IMR-90 (cell line): Measurements from ENCODE around the gene RECK. TPM values are rescaled to one million over a fixed set of nuclear protein-coding genes. Genes with fewer than 3 reads are reported as not detected.

Experiments used
- ATAC-seq: fragments of 200-7000 bp; cut with Tn5 transposase; 2 replicates; pipeline ENCODE4 v1.9.1; 2020; ENCODE audit warnings: low read depth, mild to moderate bottlenecking, moderate library complexity
- BruUV-seq: library from RNA; stranded (reverse); fragments of 400-500 nt; replicated peaks from 2 replicates; lab custom pipeline; 2021; lab: Mats Ljungman, UMichigan
- CTCF ChIA-PET: fragments of 300-600 bp; formaldehyde crosslinking; extraction: SDS; loops from one replicate; lab custom pipeline; 2021; ENCODE audit warnings: antibody characterized with exemption; lab: Yijun Ruan, JAX
- POLR2A ChIA-PET: fragments of 300-600 bp; sonication (Branson Sonifier 250); formaldehyde crosslinking; loops from one replicate; lab custom pipeline; 2022; ENCODE audit warnings: antibody characterized with exemption; ENCODE audit not compliant: unreplicated experiment; lab: Charles Lee
- DNase-seq: peaks from one replicate; pipeline ENCODE4 v3.0.0; 2013
- H2AFZ ChIP-seq: replicated peaks from 2 replicates; pipeline ENCODE3; 2013; ENCODE audit warnings: low read length, mild to moderate bottlenecking; ENCODE audit not compliant: poor library complexity
- H2AK5ac ChIP-seq: 2 replicates; pipeline ENCODE4 v1.6.1; 2013; ENCODE audit warnings: low read depth, low read length, inconsistent platforms
- H2AK9ac ChIP-seq: replicated peaks from 2 replicates; pipeline ENCODE3; 2013; ENCODE audit warnings: mild to moderate bottlenecking, low read depth, low read length, moderate library complexity; ENCODE audit not compliant: poor library complexity
- H2BK120ac ChIP-seq: 2 replicates; pipeline ENCODE4 v1.6.1; 2013; ENCODE audit warnings: low read depth, low read length, inconsistent platforms
- H2BK15ac ChIP-seq: 3 replicates; pipeline ENCODE4 v1.6.1; 2013; ENCODE audit warnings: low read depth, low read length, inconsistent platforms
- H2BK20ac ChIP-seq: 2 replicates; pipeline ENCODE4 v1.6.1; 2013; ENCODE audit warnings: low read depth, mild to moderate bottlenecking, inconsistent platforms, low read length, moderate library complexity
- H2BK5ac ChIP-seq: 2 replicates; pipeline ENCODE4 v1.6.1; 2013; ENCODE audit warnings: mild to moderate bottlenecking, low read depth, low read length, inconsistent platforms; ENCODE audit not compliant: poor library complexity, severe bottlenecking
- H3K14ac ChIP-seq: replicated peaks from 2 replicates; pipeline ENCODE4 v1.6.1; 2013; ENCODE audit warnings: low read depth, low read length, inconsistent platforms
- H3K18ac ChIP-seq: 2 replicates; pipeline ENCODE4 v1.6.1; 2013; ENCODE audit warnings: low read depth, low read length, control low read depth
- H3K23ac ChIP-seq: 2 replicates; pipeline ENCODE4 v1.6.1; 2013; ENCODE audit warnings: low read depth, low read length, inconsistent platforms
- H3K27ac ChIP-seq: 2 replicates; pipeline ENCODE4 v1.5.1; 2013; ENCODE audit warnings: mild to moderate bottlenecking, control low read depth, low read length; ENCODE audit not compliant: insufficient read depth
- H3K27me3 ChIP-seq: 2 replicates; pipeline ENCODE4 v1.6.1; 2013; ENCODE audit warnings: low read length; ENCODE audit not compliant: control insufficient read depth, insufficient read depth
- H3K36me3 ChIP-seq: 2 replicates; pipeline ENCODE4 v1.6.1; 2013; ENCODE audit warnings: low read length, mixed read lengths; ENCODE audit not compliant: control insufficient read depth, insufficient read depth
- H3K4ac ChIP-seq: 2 replicates; pipeline ENCODE4 v1.6.1; 2013; ENCODE audit warnings: low read depth, low read length, inconsistent platforms
- H3K4me1 ChIP-seq: 2 replicates; pipeline ENCODE4 v1.6.1; 2013; ENCODE audit warnings: low read length, mixed read lengths; ENCODE audit not compliant: control insufficient read depth, insufficient read depth
- H3K4me2 ChIP-seq: 2 replicates; pipeline ENCODE4 v1.6.1; 2013; ENCODE audit warnings: low read depth, mild to moderate bottlenecking, control low read depth, low read length, moderate library complexity
- H3K4me3 ChIP-seq: 2 replicates; pipeline ENCODE4 v1.5.1; 2013; ENCODE audit warnings: low read depth, mild to moderate bottlenecking, control low read depth, low read length, moderate library complexity; ENCODE audit not compliant: insufficient read depth
- H3K56ac ChIP-seq: 2 replicates; pipeline ENCODE4 v1.6.1; 2013; ENCODE audit warnings: low read length, inconsistent platforms; ENCODE audit not compliant: insufficient read depth; ENCODE audit errors: extremely low read depth
- H3K79me1 ChIP-seq, 2 experiments: 2 replicates each; pipeline ENCODE4 v1.6.1; 2013; ENCODE audit warnings: low read length in 2 of 2, inconsistent platforms in 1 of 2, low read depth in 1 of 2
- H3K9ac ChIP-seq: 2 replicates; pipeline ENCODE4 v1.6.1; 2013; ENCODE audit warnings: low read depth, low read length, control low read depth
- H3K9me1 ChIP-seq: 2 replicates; pipeline ENCODE4 v1.6.1; 2013; ENCODE audit warnings: low read length, inconsistent platforms; ENCODE audit not compliant: insufficient read depth
- H3K9me3 ChIP-seq: 2 replicates; pipeline ENCODE4 v1.6.1; 2013; ENCODE audit warnings: low read length; ENCODE audit not compliant: control insufficient read depth, insufficient read depth
- H4K20me1 ChIP-seq: 2 replicates; pipeline ENCODE4 v1.6.1; 2013; ENCODE audit warnings: low read length, inconsistent platforms; ENCODE audit not compliant: insufficient read depth
- H4K5ac ChIP-seq: 2 replicates; pipeline ENCODE4 v1.6.1; 2013; ENCODE audit warnings: mild to moderate bottlenecking, low read depth, low read length, control low read depth
- H4K8ac ChIP-seq, 2 experiments: 2 replicates each; pipeline ENCODE4 v1.6.1; 2013; ENCODE audit warnings: low read depth in 2 of 2, low read length in 2 of 2, control low read depth in 1 of 2, inconsistent platforms in 1 of 2
- H4K91ac ChIP-seq: 2 replicates; pipeline ENCODE4 v1.6.1; 2013; ENCODE audit warnings: low read depth, low read length, inconsistent platforms; ENCODE audit not compliant: insufficient read depth
- RFX5 ChIP-seq: IDR thresholded peaks from 2 replicates; pipeline ENCODE4 v1.8.0; 2012; ENCODE audit warnings: low read depth, mild to moderate bottlenecking, low read length, moderate library complexity
- SMC3 ChIP-seq: fragments of 150-350 bp; IDR thresholded peaks from 2 replicates; pipeline ENCODE4 v1.6.1; 2016; ENCODE audit warnings: low read depth, mild to moderate bottlenecking, antibody characterized with exemption, low read length, moderate library complexity
- WGBS, 2 experiments: methylation state at CpG; one replicate each; pipeline versions ENCODE4 v1.1.5 to v1.1.7; 2013; ENCODE audit warnings: missing lambda C conversion rate in 2 of 2; ENCODE audit not compliant: insufficient read length in 1 of 2; ENCODE audit errors: extremely low coverage in 2 of 2; 5-methylcytosine and 5-hydroxymethylcytosine counted together
- dilution Hi-C: fragments of 300-500 bp; cut with HindIII; formaldehyde crosslinking; loops from one replicate; pipeline ENCODE4 v1.14.3; 2018; ENCODE audit warnings: low sequenced_read_pairs; ENCODE audit not compliant: unreplicated experiment
- in situ Hi-C: fragments of 300-500 bp; cut with MboI; formaldehyde crosslinking; loops from 3 replicates; pipeline ENCODE4 v1.14.3; 2019; ENCODE audit warnings: low sequenced_read_pairs, inconsistent platforms, mixed read lengths
- intact Hi-C: fragments of 100-400 bp; cut with micrococcal nuclease; formaldehyde crosslinking; loops from 2 replicates; pipeline ENCODE4 v1.10.0; 2022
- polyA plus RNA-seq, 3 experiments: library from polyadenylated mRNA; depleted of rRNA; stranded (reverse); fragments of >200 nt; gene quantifications; 2 replicates each; pipeline ENCODE4 v1.2.3, GENCODE V29; 2012; ENCODE audit warnings: low replicate concordance in 1 of 3
- total RNA-seq: library from RNA; depleted of rRNA; stranded (reverse); fragments of >200 nt; gene quantifications from 2 replicates; pipeline ENCODE4 v1.2.3, GENCODE V29; 2012

RECK gene
- total and polyA plus RNA-seq, 2 of the 4 experiments (the other 2 are of a cell fraction): 23.5 to 44.0 TPM

DNA sequence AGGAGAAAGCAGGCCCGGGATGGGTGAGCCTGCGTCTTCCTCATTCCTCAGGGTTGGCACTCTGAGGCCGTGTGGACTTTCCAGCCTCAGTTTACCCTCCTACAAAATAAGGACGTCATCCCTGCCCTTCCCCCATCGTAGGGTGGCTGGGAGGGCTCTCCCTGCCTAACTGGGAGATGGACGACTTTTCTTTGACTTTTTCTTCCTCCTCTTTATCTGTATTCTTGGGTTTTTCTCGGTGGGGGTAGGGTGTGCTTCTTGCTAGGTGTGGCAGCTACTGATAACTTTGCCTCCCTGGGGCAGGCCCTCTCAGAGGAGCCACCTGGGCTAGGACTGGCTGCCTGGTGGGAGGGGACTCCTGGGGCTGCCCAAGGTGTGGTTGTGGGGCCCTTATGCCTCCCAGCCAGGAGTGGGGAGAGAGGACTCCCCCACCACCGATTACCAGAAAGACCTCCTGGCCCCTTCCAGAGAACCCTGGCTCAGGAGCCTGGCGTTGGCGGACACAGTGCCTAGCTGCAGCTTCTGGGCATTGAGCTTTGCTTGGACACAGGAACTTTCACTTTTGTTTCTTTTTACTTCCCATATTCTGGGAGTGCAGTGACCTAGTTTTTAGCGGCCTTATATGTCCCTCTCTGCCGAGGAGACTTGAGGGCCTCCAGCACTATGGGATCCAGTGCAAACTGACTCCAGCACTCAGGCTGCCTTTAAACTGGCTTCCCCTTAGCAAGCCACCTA, 106.0 kb downstream of the RECK start:
- Histone ChIP-seq H3K4ac (peak overlapping the region; percentile 0; the same call in 1 of the 2 replicates), H2BK120ac (no peak overlapping the region), H3K23ac (no peak overlapping the region), H3K27me3 (no peaks in the 10 kb centered on the region), H2AFZ (peak overlapping the region; percentile 17), H4K5ac (no peak overlapping the region), H3K4me2 (no peak overlapping the region), H2BK20ac (no peak overlapping the region), H3K4me3 (no peak overlapping the region), H2AK5ac (no peak overlapping the region; the same call in 1 of the 2 replicates), H3K18ac (no peak overlapping the region), H3K9ac (no peak overlapping the region), H3K27ac (no peak overlapping the region), H3K9me1 (peaks cover 23% of the 10 kb centered on the region; the same call in 1 of the 2 replicates), H3K36me3 (peaks cover 40% of the 10 kb centered on the region), H2BK15ac (no peak overlapping the region), H3K56ac (no peak overlapping the region), H2BK5ac (no peak overlapping the region), H3K9me3 (no peaks in the 10 kb centered on the region), H4K8ac (no peak overlapping the region), H3K79me1 (peaks cover 41 to 94% of the 10 kb centered on the region in 2 experiments), H3K4me1 (peaks cover 18% of the 10 kb centered on the region), H4K91ac (no peak overlapping the region), H4K20me1 (peaks cover 56% of the 10 kb centered on the region), H2AK9ac (peak overlapping the region; percentile 9), H3K14ac (no peak overlapping the region)
- dilution Hi-C loops: no loop called here
- in situ Hi-C loops: no loop called here
- WGBS, 2 experiments: 81% methylated on average over 4 of the region's 12 CpGs; no CpG with 5 or more reads in 1 of the 2 experiments
- intact Hi-C loops: no loop called here
- BruUV-seq: no TSS peak
- DNase-seq (no peak), ATAC-seq (no peak)
- ChIA-PET POLR2A (no interaction called here), CTCF (no interaction called here)
- TF ChIP-seq SMC3 (no peak), RFX5 (no peak)
